Neural cell (in vitro differentiated cells): ENCODE measurements around the gene SLAIN2. TPM values are rescaled to one million over a fixed set of nuclear protein-coding genes. Genes with fewer than 3 reads are reported as not detected.

Experiments used
- polyA plus RNA-seq: library from polyadenylated mRNA; depleted of rRNA; stranded (reverse); fragments of >200 nt; gene quantifications from 2 replicates; pipeline ENCODE4 v1.2.3, GENCODE V29; 2014

The SLAIN2 gene
- polyA plus RNA-seq, 1 donor from 2014 or later = 43.2 TPM

Other genes with a start within 250 kb of the SLAIN2 start
- not detected in 2 replicates for gene TXK, start 207.3 kb upstream of the SLAIN2 start, polyA plus RNA-seq
- not detected in 2 replicates for gene TEC, start 71.7 kb upstream of the SLAIN2 start, polyA plus RNA-seq
- 14.5 and 16.7 TPM in 2 replicates for gene SLC10A4, start 141.8 kb downstream of the SLAIN2 start, polyA plus RNA-seq
- gene ZAR1, start 148.7 kb downstream of the SLAIN2 start, polyA plus RNA-seq = 0.88 TPM in 1 of 2 replicates, not detected in the other